Stimulated activated CD4-positive, alpha-beta T cell treated with anti-CD3 and anti-CD28 coated beads, TNF-alpha, amount 100 ng/mL, for 4 hours (primary cell): ENCODE results near the gene MED15.
"Not testable (repeated sequence)": the region's sequence is repeated elsewhere in the genome, so short reads cannot be mapped to it uniquely, and the experiment has no call there.

Source experiments
- DNase-seq, 3 experiments: peaks; one replicate each; pipeline ENCODE4 v3.0.0-alpha.2; 2020; ENCODE audit warnings: low read depth in 3 of 3

MED15 gene

GRCh38 chr22:20531404-20532201 lies 24.2 kb downstream of the MED15 start:
- no peak for DNase-seq

DNA sequence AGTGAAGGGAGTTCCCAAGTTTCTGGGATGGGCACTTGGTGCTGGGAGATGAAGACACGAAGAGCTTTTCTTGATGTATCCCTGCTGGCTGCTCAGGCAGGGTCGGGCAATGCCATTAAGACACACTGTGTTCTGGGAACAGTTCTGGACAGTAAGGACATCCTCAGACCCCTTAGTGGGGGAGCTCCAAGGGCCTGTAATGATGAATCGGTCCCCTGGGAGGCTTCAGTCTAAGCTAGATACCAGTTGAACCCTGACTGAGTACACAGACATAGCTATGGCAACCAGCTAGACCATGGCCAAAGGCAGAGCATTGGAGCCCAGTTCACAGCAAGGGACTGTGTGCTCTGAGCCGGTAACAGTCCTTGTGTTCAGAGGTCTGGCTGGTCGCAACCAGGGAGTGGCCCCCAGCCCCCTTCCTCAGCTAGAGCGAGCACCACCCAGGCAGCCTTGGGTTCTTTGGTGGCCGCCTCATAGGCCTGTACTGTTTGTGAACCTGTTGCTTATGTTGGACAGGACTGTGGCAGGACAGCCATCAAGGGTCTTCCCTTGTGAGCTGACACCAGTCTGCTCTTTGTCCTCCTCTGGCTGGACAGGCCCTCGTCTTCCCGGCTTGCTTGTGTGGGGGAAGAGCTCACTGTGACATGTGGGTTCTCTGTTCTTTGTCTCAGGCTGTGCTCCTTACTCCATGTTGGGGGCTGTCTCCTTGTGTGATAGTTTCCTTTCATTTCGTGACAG lies 25.0 kb downstream of the MED15 start:
- DNase-seq = no peak

DNA sequence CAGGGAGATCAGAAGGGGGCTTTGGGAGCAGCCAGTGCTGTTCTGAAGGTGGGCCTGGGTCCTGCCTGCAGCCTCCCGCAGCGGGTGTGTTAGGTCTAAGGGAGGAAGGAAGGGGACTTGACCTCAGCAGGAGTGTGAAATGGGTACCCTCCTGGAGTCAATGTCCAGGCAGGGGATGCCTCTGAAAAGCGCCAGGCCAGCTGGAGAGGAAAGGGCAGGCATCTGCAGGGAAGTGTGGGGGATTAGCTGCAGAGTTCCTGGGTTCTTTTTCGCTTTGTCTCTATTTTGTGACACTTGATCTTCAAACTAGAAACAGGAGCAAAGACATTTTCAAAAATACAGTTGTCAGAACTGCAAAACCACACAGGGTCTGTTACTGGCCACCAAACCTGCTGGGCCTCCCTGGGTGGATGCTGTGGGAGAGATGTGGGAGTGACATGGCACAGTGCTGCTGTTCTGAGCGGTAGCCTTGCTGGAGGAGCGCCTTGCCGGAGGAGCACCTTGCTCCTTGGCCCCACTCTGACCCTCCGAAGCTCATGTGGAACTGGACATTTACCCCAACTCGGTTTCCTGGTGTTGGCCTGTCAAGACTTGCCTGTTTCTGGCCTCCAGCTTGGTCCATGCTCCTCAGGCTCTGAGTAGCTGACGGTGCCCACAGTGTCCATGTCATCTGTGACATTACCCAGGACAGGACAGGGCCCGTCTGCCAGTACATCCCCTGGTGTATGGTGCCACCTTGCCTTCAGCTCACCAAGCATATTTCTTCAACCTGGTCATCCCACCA lies 25.9 kb downstream of the MED15 start:
- no peak for DNase-seq

- DNase-seq = no peak
Measured at GRCh38 chr22:20533879-20534265, 26.5 kb downstream of the MED15 start.

DNA sequence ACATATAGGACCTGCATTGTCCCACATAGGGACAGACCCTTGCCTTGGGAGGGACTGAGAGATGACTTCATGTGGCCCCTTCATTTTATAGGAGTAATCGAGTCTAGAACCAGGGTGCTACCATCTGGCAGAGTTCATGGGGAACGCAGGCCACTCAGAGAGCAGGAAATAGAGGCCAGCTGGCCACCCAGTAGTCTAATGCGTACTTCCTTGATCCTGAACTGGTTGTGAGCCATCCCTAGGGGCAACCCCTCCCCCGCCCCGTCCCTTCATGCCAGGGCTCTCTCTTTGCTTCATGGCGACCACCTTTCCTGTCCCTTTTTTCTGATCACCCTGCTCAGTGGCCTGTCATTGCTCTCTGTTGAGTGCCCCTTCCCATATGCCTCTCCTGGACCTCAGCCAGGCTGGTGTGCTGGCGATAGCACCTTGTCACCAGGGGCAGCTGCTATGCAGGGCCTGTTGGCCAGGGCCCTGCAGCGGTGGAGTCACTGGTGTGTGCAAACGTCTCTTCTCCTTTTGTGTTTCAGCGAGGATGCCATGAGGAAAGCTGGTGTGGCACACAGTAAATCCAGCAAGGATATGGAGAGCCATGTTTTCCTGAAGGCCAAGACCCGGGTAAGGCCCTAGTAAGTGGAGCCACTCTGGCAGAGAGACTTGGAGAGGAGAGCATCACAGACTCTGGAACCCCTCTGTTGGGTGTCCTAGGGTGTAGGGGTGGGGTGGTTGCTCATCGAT lies 29.3 kb downstream of the MED15 start:
- DNase-seq = no peak

DNA sequence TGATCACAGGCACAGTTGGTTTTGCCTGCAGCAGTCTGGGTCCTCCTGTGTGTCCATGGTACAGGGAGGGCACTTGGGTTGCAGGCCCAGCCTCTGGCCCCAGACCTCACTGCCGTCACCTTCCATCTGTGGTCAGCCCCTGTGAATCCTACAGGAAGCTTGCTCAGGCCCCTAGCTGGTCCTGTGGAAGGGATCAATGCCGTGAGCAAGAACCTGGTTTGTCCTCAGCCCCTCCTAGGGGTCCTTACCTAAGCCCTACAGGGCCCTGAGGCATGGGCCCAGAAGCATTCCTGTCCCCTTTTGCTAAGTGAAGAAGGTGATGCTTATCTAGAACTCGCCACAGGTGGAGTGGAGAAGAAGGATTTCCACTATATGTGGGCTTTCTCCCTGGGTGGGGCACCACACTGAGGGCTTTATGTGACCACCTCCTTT lies 29.9 kb downstream of the MED15 start:
- DNase-seq = no peak

DNA sequence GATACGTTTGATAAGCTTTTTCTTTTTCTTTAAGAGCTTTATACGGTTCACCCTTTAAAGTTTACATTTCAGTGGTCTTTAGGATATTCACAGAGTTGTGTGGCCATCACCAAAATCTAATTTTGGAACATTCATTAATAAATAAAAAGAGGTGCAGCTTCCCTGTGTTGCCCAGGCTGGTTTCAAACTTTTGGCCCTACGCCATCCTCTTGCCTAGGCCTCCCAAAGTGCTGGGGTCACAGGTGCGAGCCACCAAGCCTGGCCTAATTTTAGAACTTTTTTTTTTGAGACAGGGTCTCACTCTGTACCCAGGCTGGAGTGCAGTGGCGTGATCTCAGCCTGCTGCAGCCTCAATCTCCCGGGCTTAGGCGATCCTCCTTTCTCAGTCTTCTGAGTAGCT lies 30.6 kb downstream of the MED15 start:
- DNase-seq = no peak

DNA sequence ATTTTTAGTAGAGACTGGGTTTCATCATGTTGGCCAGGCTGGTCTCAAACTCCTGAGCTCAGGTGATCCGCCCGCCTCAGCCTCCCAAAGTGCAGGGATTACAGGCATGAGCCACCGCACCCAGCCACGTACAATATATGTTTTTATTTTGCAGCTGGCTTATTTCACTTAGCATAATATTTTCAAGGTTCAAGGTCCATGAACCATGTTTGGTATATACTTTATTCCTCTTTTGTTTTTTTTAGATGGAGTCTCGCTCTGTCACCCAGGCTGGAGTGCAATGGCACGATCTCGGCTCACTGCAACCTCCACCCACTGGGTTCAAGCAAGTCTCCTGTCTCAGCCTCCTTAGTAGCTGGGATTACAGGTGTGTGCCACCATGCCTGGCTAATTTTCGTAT lies 31.5 kb downstream of the MED15 start:
- DNase-seq = not testable (repeated sequence)

DNA sequence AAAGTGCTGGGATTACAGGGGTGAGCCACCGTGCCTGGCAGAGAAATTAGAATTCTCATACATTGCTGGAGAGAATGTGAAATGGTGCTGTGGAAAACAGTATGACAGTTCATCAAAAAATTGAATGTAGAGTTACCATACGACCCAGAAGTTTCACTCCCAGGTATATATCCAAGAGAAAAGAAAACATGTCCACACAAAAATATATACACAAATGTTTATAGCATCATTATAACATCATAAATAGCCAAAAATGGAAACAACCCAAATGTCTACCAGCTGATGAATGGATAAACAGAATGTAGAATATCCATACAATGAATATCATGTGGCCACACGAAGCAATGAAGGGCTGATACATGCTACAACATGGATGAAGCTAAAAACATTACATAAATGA lies 34.6 kb downstream of the MED15 start:
- DNase-seq = no peak

- DNase-seq = no peak
Measured at GRCh38 chr22:20542736-20543135, 35.3 kb downstream of the MED15 start.

GRCh38 chr22:20545318-20545634 lies 37.9 kb downstream of the MED15 start:
- DNase-seq = not testable (repeated sequence)

- no peak for DNase-seq
Measured at GRCh38 chr22:20545681-20546521, 38.5 kb downstream of the MED15 start.

GRCh38 chr22:20546541-20546950 lies 39.1 kb downstream of the MED15 start:
- DNase-seq = no peak

- no peak for DNase-seq
Measured at GRCh38 chr22:20547029-20547428, 39.6 kb downstream of the MED15 start.

DNA sequence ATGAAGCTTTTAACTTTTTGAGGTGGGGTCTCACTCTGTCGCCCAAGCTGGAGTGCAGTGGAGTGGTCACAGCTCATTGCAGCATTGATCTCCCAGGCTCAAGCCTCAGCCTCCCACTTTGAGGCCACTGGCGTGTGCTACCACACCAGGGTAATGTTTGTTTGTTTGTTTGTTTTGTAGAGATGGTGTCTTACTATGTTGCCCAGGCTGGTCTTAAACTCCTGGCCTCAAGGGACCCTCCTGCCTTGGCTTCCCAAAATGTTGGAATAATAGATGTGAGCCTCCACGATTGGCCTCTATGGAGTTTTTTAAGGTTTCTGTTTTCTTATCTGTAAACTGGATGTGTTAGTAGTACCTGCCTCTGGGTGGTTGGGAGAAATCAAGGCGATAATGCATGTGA lies 41.4 kb downstream of the MED15 start:
- DNase-seq = no peak

GRCh38 chr22:20549232-20549841 lies 41.9 kb downstream of the MED15 start:
- peak in 1 of 3 experiments; percentile 31 for DNase-seq

- DNase-seq = no peak
Measured at GRCh38 chr22:20550057-20550817, 42.8 kb downstream of the MED15 start.

GRCh38 chr22:20550851-20551744 lies 43.7 kb downstream of the MED15 start:
- DNase-seq = no peak
